Measurements from ENCODE around the gene C19orf18. TPM values are rescaled to one million over a fixed set of nuclear protein-coding genes. Genes with fewer than 3 reads are reported as not detected.

Gene C19orf18
- total and polyA plus RNA-seq, 8 donors: 2.1 to 4.0 (median 3.2) TPM; not detected in 5

DNA sequence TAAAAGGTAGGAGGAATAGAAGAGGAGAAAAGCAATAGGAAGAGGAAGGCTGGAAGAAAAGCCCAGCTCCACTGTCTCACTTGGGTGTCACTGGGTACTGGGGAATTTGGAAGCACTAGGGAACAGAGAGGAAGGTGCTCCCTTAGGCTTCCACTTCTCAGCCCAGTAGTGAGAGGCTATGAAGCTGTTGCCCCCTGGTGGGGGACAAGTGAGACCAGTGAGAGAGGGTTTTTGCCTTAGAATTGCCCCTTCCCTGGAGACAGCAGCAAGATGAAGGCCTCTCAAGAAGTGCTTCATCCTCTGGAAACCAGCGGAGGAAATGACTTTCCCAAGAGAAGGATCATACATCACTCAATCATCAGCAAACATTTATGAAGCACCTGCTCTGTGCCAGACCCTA lies 33.0 kb upstream of the C19orf18 start:
- Histone ChIP-seq H3K27ac (no peak overlapping the region), H3K9me3 (peaks cover 70 to 95% (median 92%) of the 10 kb centered on the region in 4 donors), H3K36me3 (peaks cover 0 to 42% (median 34%) of the 10 kb centered on the region in 4 donors), H3K4me3 (no peak overlapping the region), H3K27me3 (no peaks in the 10 kb centered on the region), H3K4me1 (peaks cover 0 to 38% (median 20%) of the 10 kb centered on the region in 4 donors)
- TF ChIP-seq CTCF (IDR thresholded peaks at IDR 0.05) (no peak), POLR2AphosphoS5 (IDR thresholded peaks at IDR 0.05) (no peak), EP300 (IDR thresholded peaks at IDR 0.05) (no peak), POLR2A (IDR thresholded peaks at IDR 0.05) (no peak)
- intact Hi-C loops (cut with DNase I; ENCODE audit: low total_unique reads): no loop called here
- WGBS, 5 donors: 79 to 96% (median 93%) methylated on average over 1 of the region's 1 CpG
- DNase-seq: no peak

- peaks cover 4 to 35% (median 26%) of the 10 kb centered on the region in 4 donors for H3K4me1 ChIP-seq
- WGBS, 5 donors: 17 to 33% (median 22%) methylated on average over 31 of the region's 31 CpGs
- peaks cover 60 to 88% (median 71%) of the 10 kb centered on the region in 4 donors for H3K9me3 ChIP-seq
- no peaks in the 10 kb centered on the region for H3K27me3 ChIP-seq
- no peak for DNase-seq
- intact Hi-C loops (cut with DNase I; ENCODE audit: low total_unique reads): no loop called here
- peak overlapping the region; percentile 80 to 96 (median 92) for H3K4me3 ChIP-seq
- TF ChIP-seq POLR2A (IDR thresholded peaks at IDR 0.05) (no peak), POLR2AphosphoS5 (IDR thresholded peaks at IDR 0.05) (no peak), EP300 (IDR thresholded peaks at IDR 0.05) (no peak), CTCF (IDR thresholded peaks at IDR 0.05) (no peak)
- H3K27ac ChIP-seq: peak overlapping the region; percentile 93 to 96 (median 94)
- H3K36me3 ChIP-seq: peaks cover 24 to 71% (median 59%) of the 10 kb centered on the region in 4 donors
These were observed 29.0 kb upstream of the C19orf18 start for GRCh38 chr19:58003174-58003828.

GRCh38 chr19:58002384-58003173 lies 28.2 kb upstream of the C19orf18 start, which contains the start of gene ZNF606:
TSS of gene ZNF606 (minus strand) at chr19:58002820. CDS start at chr19:58001319, 1,501 bp downstream.
- WGBS, 5 donors: 0 to 1% (median 1%) methylated on average over 19 to 91 of the region's 91 CpGs
- H3K27me3 ChIP-seq: no peaks in the 10 kb centered on the region
- H3K27ac ChIP-seq: peak within 1 kb of the TSS; percentile 93 to 96 (median 94)
- TF ChIP-seq POLR2AphosphoS5 (IDR thresholded peaks at IDR 0.05) (peak; percentile 76 to 95 (median 93)), CTCF (IDR thresholded peaks at IDR 0.05) (no peak), EP300 (IDR thresholded peaks at IDR 0.05) (no peak), POLR2A (IDR thresholded peaks at IDR 0.05) (peak in 1 of 4 donors; percentile 13)
- peak within 1 kb of the TSS; percentile 80 to 96 (median 92) for H3K4me3 ChIP-seq
- peaks cover 4 to 35% (median 26%) of the 10 kb centered on the region in 4 donors for H3K4me1 ChIP-seq
- H3K9me3 ChIP-seq: peaks cover 60 to 86% (median 70%) of the 10 kb centered on the region in 4 donors
- peaks cover 28 to 75% (median 66%) of the 10 kb centered on the region in 4 donors for H3K36me3 ChIP-seq
- intact Hi-C loops (cut with DNase I; ENCODE audit: low total_unique reads): no loop called here
- peak; percentile 89 to 98 for DNase-seq

DNA sequence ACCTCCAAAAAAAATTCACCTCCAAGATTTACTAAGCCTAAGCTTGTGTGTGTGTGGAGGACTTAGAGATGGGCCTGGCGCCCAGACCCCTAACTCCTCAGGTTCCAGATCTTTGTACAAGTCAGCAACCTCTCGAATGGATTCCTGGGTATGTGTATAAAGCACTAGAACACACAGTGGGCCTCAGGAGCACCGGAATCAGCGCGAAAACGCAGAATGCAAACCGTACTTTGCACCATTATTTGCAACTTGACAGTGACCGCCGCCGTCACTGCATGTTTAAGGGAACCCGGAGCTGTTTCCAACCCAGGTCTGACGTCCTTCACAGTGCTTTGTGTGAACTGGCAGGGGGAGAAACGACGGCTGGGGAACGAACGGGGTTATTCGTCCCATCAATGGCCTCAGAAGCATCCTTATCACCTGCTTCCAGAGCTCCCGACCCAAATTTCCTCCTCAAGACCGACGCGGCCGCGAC lies 27.6 kb upstream of the C19orf18 start:
- Histone ChIP-seq H3K27me3 (no peaks in the 10 kb centered on the region), H3K27ac (peak overlapping the region; percentile 93 to 96 (median 94)), H3K4me3 (peak overlapping the region; percentile 80 to 96 (median 92)), H3K36me3 (peaks cover 33 to 75% (median 66%) of the 10 kb centered on the region in 4 donors), H3K4me1 (peaks cover 4 to 35% (median 26%) of the 10 kb centered on the region in 4 donors), H3K9me3 (peaks cover 55 to 86% (median 68%) of the 10 kb centered on the region in 4 donors)
- intact Hi-C loops (cut with DNase I; ENCODE audit: low total_unique reads): no loop called here
- TF ChIP-seq CTCF (IDR thresholded peaks at IDR 0.05): no peak
- TF ChIP-seq POLR2A (IDR thresholded peaks at IDR 0.05): no peak
- no peak for TF ChIP-seq EP300 (IDR thresholded peaks at IDR 0.05)
- no peak for TF ChIP-seq POLR2AphosphoS5 (IDR thresholded peaks at IDR 0.05)
- 4 to 7% (median 5%) methylated on average over 18 to 23 of the region's 23 CpGs for WGBS, 5 donors
- DNase-seq: no peak
